GM18517 (cell line): Measurements from ENCODE around the gene QARS1.

Source experiments
- ATAC-seq: cut with Tn5 transposase; IDR thresholded peaks from one replicate; pipeline ENCODE4 v1.9.1; 2021; ENCODE audit warnings: mild to moderate bottlenecking, moderate library complexity; ENCODE audit not compliant: unreplicated experiment

QARS1 gene

DNA sequence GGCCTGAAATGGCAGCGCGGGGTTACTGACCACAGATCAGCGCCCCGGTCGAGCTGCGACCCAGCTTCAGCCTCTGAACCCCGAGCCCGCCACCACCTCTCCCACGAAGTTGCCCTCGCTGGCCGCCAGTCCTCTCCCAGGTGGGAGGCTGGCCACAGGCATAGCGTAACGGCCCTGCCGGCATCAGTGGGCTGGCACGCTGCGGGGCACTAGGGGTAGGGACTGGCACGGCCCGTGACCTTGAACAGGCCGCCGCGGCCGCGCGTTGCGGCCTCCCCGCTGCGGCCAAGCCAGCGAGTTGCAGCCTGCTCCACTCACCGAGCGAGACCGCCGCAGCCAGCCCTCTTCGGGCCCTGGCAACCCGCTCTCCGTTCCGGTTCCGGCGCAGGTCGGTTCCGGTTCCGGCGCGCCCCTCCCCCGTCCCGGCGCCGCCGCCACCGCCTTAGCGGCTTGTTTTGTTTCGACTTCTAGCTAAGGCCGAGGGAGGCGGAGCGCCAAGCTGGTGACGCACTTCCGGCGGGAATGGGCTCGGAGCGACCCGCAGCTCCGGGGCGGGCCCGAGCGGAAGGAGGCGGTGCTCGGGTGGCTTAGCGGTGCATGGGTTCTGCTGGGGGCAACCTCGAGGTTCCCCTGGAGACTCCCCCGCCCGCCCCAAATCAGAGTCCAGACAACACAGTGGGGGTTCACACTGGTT is 16.0 kb upstream of the QARS1 start, which contains the start of gene USP19:
Gene USP19 (minus strand): TSS at position 386 of the 694 bp plus-strand sequence. CDS start 1,678 bp downstream, outside the sequence.
- peak; percentile 85 for ATAC-seq

DNA sequence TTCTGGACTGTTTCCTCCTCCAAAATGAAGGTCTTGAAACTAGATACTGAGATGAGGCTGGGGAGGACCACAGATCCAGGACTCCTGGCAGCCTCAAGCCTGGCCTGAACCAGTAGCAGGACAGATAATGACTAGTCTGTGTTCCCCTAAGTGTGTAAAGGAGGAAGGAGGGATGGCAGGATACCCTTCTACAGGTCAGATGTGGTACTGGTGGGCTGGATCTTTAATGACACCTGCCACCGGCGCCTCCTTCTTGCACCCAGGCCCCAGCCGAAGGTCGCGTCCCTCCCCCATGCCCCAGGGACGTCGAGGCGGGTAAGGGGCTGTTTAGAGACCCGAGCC is 15.5 kb upstream of the QARS1 start:
- no peak for ATAC-seq

DNA sequence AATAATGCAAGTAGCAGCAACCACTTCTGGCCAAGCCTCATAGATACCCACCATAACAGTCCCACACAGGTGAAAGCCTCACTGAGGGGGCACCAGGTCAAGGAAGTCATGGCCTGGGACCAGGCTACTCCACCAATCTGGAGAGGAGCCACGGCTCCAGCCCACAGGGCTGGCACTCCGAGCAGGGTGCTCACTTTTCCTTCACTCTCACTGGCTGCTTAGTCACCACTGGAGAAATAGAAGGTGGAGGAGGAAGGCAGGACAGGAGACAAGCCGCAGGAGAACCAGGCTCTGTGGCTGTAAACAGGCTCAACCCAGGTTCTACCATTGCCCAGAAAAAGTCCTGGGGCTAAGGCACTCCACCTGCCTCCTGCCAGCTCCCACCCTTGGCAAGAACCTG is 14.9 kb upstream of the QARS1 start:
- ATAC-seq, result no peak

DNA sequence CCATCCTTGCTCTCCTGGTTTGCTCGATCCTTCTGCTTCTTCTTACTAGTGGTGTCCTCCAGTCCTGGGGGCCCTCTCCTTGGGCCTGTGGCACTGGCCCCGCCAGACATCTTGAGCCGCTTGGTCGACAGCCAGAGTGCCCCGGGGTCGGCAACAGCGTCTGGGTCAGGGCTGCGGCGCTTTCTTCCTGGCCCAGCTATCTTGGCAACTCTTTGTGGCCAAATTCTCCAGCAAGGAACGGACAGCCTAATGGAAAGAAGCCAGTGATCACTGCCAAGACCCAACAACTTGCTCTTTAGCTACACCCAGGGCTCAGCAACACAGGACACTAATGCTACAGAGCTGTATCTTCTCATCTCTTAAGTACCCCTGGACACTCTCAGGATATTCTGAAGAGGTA is 14.5 kb upstream of the QARS1 start:
- ATAC-seq, result no peak

DNA sequence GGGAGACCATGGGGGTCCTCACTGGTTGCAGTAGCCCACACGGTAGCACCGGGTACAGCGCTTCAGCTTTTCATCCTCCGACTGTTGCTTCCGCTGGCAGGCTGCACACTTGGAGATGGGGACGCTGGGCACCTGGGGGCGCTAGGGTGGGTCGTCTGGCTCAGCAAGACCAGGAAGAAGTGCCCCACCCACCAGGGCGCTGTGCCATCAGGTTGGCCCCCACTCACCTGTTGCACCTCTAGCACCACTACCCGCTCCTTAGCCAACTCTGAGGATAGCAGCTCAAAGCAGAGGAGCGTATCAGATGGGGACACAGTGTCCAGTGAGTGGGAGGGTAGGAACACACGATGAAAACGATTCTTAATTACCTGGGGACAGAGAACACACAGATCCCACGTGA is 7.7 kb upstream of the QARS1 start:
- ATAC-seq, result no peak

- ATAC-seq, result no peak
Measured at GRCh38 chr3:49111347-49111746, 6.8 kb upstream of the QARS1 start.

DNA sequence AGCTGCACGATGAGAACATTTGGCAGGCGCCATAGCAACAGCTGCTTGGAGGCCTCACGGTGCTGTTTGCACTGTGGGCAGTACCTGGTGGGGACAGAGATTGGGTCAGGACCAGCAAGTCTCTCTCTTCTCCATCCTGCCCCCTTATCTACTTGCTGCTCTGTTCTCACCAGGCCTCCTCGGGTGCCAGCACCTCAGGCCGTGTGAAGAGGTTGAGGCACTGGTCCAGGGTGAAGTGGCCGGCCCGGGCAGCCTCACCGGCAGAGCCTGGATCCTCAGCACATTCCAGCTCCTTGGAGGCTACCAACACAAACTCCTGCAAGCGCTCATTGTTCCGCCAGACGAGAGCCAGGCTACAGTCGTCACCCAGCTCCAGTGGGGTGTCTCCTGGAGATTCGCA is 6.2 kb upstream of the QARS1 start:
- ATAC-seq, result no peak

- no peak for ATAC-seq
Measured at GRCh38 chr3:49108346-49108745, 3.8 kb upstream of the QARS1 start.

DNA sequence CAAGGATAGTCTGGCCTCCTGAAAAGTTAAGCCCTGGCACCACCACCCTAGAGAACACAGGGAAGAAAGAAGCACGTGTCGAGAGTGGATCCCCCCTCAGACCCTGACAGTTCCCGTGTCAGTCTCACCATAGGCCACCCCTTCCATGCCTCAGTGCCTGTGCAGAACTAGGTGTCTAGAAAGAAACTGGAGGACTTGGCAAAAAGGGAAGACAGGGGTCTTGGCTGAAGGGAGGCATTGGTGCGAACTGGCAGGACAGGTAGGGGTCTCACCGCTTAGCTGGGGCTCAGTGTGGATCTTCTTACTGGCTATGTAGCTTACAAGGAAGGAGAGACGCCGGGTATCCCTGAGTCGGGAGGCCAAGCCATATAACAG is 518 bp downstream of the QARS1 start:
- ATAC-seq, result no peak

GRCh38 chr3:49100046-49100615 is 4.4 kb downstream of the QARS1 start:
- no peak for ATAC-seq

- ATAC-seq, result no peak
Measured at GRCh38 chr3:49098910-49099630, 5.5 kb downstream of the QARS1 start.

- ATAC-seq, result no peak
Measured at GRCh38 chr3:49098429-49098828, 6.1 kb downstream of the QARS1 start.

DNA sequence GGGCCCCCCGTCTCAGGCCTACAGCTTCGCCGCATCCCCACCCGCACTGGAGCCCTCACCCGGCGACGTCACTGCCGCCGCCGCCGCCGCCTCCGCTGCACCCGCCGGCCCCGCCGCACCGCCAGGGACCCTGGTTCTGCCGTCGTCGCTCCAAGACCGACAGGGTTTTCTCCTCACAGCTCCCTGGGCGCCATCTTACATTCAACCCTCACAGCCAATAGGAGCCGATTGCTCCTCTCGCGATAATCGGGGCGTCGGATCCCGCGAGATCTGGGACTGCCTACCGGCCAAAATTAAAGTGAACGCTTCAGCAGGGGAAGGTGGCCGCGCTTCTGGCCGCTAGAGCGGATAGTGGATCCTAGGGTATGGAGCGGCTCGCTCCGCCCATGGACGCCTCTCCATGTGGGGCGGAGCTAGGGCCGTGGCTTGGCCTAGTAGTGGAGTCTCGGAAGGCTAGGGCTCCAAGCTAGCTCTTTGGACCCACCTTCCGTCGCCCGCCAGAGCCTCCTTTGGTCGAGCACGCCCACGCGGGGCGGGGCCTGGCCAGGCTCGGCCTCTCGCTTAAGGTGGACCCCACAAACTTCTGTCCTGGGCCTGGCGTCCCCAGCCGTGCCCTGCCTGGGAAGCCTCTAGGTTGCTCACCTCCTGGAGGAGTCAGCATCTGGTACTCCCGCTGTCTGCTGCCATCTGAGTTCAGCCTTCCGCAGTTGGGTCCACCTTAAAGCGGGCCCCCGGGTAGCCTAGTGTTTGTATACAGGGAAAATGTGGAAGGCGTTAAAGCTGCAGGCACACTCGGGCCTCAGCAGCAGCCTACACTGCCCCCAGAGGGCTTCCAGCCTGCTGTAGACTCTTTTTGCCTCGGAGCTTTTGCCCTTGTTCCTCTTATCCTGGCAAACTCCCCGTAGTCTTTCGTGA is 10.4 kb downstream of the QARS1 start, which contains the start of gene QRICH1:
Gene QRICH1 (minus strand): TSS at position 219 of the 915 bp plus-strand sequence. CDS start 17,054 bp downstream, outside the sequence.
- peak; percentile 77 for ATAC-seq

DNA sequence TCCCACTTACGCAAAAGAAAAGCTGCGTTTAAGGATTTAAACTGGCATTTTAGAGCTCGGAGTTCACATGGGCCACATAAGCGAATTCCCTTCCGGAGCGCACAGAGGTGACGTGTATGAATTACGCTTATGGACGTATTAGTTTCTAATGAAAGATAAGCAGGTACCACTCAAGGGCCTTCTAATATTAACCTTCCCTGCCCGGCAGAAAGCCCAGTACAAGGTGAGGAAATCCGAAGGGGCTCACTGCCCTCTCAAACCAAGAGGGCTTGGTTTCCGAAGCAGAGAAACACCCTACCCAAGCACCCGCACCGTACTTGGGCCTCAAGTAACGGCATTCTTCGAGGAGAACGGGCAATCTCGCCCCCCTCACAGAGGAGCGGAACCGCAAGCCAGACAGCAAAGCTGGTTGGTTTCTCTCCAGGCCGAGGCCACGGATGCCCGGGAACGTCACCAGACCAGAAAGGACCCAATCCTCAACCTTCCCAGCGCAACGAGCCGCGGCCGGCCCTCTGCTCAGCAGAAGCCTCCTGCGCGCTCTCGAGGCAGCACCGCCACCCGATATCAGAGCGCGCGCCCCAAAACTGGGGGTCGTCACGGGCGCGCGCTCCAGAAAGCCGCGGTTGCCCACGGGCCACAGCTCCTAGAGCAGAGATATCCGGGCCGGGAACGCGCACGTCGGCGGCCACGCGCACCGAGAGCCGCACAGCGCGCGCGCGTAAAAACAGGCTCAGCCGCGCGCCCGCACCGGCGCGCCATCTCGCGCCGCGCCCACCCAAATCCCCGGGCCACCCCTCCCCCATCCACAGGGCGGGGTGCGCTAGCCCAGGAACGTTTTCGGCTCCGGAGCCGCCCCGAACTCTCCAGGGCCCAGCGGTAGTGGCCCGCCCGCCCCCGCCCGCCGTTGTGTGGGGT is 11.4 kb downstream of the QARS1 start:
- peak; percentile 34 for ATAC-seq

GRCh38 chr3:49081429-49081828 is 23.1 kb downstream of the QARS1 start:
- ATAC-seq, result no peak

DNA sequence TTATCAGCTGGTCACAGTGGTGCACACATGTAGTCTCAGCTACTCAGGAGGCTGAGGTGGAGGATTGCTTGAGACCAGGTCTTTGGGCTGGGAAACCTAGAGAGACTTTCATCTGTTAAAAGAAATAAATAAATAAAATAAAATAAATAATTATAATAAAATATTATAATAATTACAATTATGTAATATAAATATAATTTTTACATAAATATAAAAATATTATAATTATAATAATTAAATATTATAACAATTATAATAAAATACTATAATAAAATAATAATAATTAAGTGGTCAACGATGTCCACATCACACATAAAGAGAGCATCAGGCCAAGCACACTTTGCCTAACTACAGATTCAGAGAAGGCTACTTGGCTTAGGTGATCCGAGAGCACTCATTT is 25.3 kb downstream of the QARS1 start:
- ATAC-seq, result no peak

DNA sequence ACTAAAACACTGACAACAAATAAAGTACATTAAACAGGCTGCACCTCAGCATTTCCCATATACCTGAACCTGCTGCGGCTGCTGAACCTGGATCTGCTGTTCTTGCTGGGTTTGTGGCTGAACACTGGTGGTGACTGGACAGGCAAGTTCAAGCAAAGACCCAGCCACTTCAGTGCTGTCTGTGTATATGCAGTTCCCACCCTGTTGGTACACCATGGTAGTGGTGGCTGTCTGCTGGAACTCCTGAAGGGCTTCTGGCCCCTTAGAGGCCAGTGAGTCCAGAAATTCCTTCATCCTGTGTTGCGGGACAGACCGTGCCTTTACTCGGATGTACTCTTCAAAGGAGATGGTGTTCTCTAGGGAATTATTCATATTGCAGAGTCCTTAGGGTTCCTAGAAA is 27.9 kb downstream of the QARS1 start:
- ATAC-seq, result no peak

DNA sequence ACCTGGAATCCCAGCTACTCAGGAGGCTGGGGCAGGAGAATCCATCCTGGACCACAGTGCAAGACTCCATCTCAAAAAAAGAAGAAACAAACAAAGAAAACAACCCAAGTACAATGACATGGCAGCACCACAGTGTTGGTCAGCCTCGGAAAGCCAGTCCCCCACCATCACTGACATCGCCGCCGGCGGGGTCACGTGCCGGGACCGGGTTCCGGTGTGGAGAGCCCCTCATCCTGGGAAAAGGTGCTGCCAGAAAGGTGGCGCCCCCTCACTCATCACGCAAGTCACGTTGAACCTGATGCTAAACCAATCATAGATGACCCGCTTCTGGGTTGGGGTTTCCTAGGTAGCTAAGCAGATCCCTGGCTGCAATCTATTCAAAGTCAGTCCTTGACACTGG is 28.4 kb downstream of the QARS1 start:
- ATAC-seq, result no peak

GRCh38 chr3:49058011-49058410 is 46.5 kb downstream of the QARS1 start:
- ATAC-seq, result no peak

DNA sequence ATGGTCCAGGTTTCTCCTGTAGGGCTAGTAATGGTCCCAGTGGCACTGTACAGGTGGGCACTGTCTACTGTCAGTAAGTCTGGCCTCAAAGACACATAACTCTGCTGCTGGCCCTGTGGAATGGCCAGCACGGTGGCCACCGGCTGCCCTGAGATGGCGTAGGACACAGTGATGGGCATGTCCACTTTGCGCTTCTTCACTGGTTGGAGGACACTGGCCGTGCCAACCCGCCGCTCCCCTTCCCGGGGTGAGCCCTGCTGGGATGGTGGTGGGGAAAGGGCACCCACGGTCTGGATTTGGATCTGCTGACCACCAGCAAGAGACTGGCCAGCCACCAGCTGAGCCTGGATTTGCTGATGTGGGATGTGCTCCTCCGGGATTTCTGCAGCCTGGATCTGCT is 47.3 kb downstream of the QARS1 start:
- ATAC-seq, result no peak
